MCF 10A (cell line): ENCODE data around the gene CIRBP. TPM values are rescaled to one million over a fixed set of nuclear protein-coding genes. Genes with fewer than 3 reads are reported as not detected.

Experiments
- BruUV-seq: library from RNA; stranded (reverse); fragments of 400-500 nt; replicated peaks from 2 replicates; lab custom pipeline; 2021; lab: Mats Ljungman, UMichigan
- CTCF ChIA-PET: fragments of 300-600 bp; sonication (Branson Sonifier 250); formaldehyde crosslinking; extraction: SDS; loops from one replicate; lab custom pipeline; 2021; ENCODE audit warnings: antibody characterized with exemption, inconsistent platforms; lab: Yijun Ruan, JAX
- POLR2A ChIA-PET: fragments of 300-600, 350-650 bp; sonication (Branson Sonifier 250); formaldehyde crosslinking; extraction: SDS; loops from one replicate; lab custom pipeline; 2020; ENCODE audit warnings: antibody characterized with exemption, inconsistent platforms; lab: Yijun Ruan, JAX
- DNase-seq: peaks from one replicate; pipeline ENCODE4 v3.0.0-alpha.2; 2018; ENCODE audit not compliant: unreplicated experiment
- H3K27ac Mint-ChIP-seq: one replicate; pipeline ENCODE4 v1.8.0; 2022; ENCODE audit warnings: mild to moderate bottlenecking, low read depth, mixed read lengths; ENCODE audit not compliant: unreplicated experiment
- H3K27me3 Mint-ChIP-seq: one replicate; pipeline ENCODE4 v1.8.0; 2022; ENCODE audit warnings: mixed read lengths; ENCODE audit not compliant: insufficient read depth, unreplicated experiment
- H3K36me3 Mint-ChIP-seq: one replicate; pipeline ENCODE4 v1.8.0; 2022; ENCODE audit warnings: mild to moderate bottlenecking, moderate library complexity, mixed read lengths; ENCODE audit not compliant: insufficient read depth, unreplicated experiment
- H3K4me1 Mint-ChIP-seq: one replicate; pipeline ENCODE4 v1.8.0; 2022; ENCODE audit warnings: mixed read lengths; ENCODE audit not compliant: insufficient read depth, unreplicated experiment
- H3K4me3 Mint-ChIP-seq: one replicate; pipeline ENCODE4 v1.8.0; 2022; ENCODE audit warnings: mild to moderate bottlenecking, moderate library complexity, mixed read lengths; ENCODE audit not compliant: unreplicated experiment
- H3K9me3 Mint-ChIP-seq: one replicate; pipeline ENCODE4 v1.8.0; 2022; ENCODE audit warnings: mixed read lengths; ENCODE audit not compliant: unreplicated experiment
- intact Hi-C: fragments of 100-400 bp; cut with micrococcal nuclease; formaldehyde crosslinking; loops from 2 replicates; pipeline ENCODE4 v1.14.1; 2022
- total RNA-seq: library from RNA; stranded (reverse); gene quantifications from 2 replicates; pipeline ENCODE4 v1.2.3, GENCODE V29; 2022
- TF ChIP-seq, protein P1 (sequence below): fragments of 200-600 bp; IDR thresholded peaks from one replicate; pipeline ENCODE4 v1.8.0; 2022; ENCODE audit warnings: antibody characterized with exemption, mild to moderate bottlenecking; ENCODE audit not compliant: unreplicated experiment

The CIRBP gene
- total RNA-seq, 1 experiment from 2014 or later, result 362 TPM

DNA sequence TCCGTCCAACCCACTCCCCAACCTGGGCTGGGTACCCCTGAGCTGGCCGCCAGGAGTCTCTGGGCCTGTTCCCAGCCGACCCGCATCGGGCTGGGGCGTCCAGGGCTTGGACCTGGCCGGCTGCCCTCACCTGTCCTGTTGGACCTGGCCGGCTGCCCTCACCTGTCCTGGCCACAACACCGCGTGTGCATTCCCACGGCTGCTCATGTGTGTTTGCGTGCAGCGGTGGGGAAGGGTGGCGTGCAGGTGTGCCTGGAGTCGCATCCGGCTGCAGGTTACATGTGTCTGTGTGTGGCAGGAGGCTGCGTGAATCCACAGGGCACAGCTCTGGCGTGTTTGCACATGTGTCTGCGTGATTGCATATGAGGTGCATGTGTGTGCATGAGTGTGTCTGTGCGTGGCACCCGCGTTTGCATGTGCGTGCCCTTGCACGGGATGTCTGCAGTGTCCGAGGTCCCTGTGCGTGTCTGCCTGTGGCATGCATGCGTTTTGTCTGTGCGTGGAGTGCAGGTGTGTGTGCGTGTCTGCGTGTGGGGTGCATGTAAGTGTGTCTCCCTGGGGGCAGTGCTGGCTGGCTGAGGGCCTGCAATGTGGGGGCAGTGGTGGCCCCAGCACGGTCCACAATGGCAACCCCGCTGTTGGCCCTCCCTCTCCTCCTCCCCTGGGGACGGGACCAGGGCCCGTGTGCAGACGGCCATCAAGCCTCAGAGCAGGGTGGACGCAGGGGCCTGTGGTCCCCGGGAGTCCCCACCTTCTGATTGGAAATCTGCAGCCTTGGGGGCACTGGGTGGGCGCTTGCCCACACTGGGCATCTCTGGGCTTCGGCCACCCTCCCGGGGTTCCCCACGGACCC lies 19.9 kb downstream of the CIRBP start:
- TF ChIP-seq, protein P1, sequence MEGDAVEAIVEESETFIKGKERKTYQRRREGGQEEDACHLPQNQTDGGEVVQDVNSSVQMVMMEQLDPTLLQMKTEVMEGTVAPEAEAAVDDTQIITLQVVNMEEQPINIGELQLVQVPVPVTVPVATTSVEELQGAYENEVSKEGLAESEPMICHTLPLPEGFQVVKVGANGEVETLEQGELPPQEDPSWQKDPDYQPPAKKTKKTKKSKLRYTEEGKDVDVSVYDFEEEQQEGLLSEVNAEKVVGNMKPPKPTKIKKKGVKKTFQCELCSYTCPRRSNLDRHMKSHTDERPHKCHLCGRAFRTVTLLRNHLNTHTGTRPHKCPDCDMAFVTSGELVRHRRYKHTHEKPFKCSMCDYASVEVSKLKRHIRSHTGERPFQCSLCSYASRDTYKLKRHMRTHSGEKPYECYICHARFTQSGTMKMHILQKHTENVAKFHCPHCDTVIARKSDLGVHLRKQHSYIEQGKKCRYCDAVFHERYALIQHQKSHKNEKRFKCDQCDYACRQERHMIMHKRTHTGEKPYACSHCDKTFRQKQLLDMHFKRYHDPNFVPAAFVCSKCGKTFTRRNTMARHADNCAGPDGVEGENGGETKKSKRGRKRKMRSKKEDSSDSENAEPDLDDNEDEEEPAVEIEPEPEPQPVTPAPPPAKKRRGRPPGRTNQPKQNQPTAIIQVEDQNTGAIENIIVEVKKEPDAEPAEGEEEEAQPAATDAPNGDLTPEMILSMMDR, result no peak
- ChIA-PET CTCF (no interaction called here), POLR2A (no interaction called here)
- H3K36me3 Mint-ChIP-seq, result no peaks in the 10 kb centered on the region
- H3K9me3 Mint-ChIP-seq, result no peaks in the 10 kb centered on the region
- H3K27me3 Mint-ChIP-seq, result peaks cover 34% of the 10 kb centered on the region
- no peak for DNase-seq
- BruUV-seq, result no TSS peak
- H3K4me3 Mint-ChIP-seq, result no peak overlapping the region
- H3K27ac Mint-ChIP-seq, result no peak overlapping the region
- H3K4me1 Mint-ChIP-seq, result peaks cover 5% of the 10 kb centered on the region
- intact Hi-C loops, result no loop called here

DNA sequence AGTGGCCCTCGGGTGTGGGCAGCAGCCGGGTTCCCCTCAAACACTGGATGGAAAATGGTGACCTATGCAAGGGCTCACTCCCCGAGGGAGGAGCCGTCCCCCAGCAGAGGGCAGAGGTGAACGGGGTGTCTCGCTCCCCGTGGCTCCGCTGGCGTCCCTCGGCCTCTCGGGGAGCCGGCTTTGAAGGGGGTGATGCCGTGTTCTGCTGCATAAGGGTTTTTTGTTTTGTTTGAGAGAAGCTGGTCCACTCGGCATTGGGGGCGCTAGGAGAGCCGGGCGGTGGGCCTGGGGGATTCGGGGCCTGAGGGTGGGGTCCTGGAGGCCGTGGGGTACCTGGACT lies 20.5 kb downstream of the CIRBP start:
- Mint-ChIP-seq H3K27ac (no peak overlapping the region), H3K36me3 (no peaks in the 10 kb centered on the region), H3K9me3 (no peaks in the 10 kb centered on the region), H3K27me3 (peaks cover 28% of the 10 kb centered on the region), H3K4me3 (no peak overlapping the region), H3K4me1 (peaks cover 5% of the 10 kb centered on the region)
- TF ChIP-seq, protein P1, result no peak
- no TSS peak for BruUV-seq
- CTCF ChIA-PET, result no interaction called here
- DNase-seq, result no peak
- intact Hi-C loops, result no loop called here
- POLR2A ChIA-PET, result no interaction called here

DNA sequence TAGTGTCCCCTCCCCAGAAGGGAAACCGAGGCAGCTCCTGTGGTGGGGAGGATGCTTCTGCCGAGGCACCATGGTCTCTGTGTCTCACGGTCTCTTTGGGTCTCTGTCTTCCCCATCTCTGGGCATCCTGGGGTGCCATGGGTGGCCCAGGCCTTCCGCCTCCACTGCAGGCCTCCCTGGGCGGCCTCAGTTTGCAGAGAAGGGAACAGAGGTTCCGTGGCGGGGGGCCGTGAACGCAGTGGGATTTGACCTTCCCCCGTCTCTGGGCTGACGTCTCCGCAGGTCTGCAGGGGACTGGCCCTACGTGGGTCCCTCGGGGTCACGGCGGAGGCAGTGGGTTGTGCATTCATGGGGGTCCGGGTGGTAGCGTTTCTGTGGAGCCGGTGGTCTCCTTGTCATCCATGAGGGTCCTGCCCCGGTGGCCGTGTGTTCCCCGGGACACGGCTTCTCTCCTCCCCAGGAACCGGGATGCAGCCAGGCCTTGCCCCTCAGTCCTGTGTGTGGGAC lies 21.1 kb downstream of the CIRBP start:
- TF ChIP-seq, protein P1, result no peak
- CTCF ChIA-PET, result no interaction called here
- Mint-ChIP-seq H3K9me3 (no peaks in the 10 kb centered on the region), H3K27ac (no peak overlapping the region), H3K27me3 (peaks cover 23% of the 10 kb centered on the region), H3K4me3 (no peak overlapping the region), H3K4me1 (peaks cover 5% of the 10 kb centered on the region), H3K36me3 (no peaks in the 10 kb centered on the region)
- no TSS peak for BruUV-seq
- intact Hi-C loops, result no loop called here
- POLR2A ChIA-PET, result no interaction called here
- no peak for DNase-seq

DNA sequence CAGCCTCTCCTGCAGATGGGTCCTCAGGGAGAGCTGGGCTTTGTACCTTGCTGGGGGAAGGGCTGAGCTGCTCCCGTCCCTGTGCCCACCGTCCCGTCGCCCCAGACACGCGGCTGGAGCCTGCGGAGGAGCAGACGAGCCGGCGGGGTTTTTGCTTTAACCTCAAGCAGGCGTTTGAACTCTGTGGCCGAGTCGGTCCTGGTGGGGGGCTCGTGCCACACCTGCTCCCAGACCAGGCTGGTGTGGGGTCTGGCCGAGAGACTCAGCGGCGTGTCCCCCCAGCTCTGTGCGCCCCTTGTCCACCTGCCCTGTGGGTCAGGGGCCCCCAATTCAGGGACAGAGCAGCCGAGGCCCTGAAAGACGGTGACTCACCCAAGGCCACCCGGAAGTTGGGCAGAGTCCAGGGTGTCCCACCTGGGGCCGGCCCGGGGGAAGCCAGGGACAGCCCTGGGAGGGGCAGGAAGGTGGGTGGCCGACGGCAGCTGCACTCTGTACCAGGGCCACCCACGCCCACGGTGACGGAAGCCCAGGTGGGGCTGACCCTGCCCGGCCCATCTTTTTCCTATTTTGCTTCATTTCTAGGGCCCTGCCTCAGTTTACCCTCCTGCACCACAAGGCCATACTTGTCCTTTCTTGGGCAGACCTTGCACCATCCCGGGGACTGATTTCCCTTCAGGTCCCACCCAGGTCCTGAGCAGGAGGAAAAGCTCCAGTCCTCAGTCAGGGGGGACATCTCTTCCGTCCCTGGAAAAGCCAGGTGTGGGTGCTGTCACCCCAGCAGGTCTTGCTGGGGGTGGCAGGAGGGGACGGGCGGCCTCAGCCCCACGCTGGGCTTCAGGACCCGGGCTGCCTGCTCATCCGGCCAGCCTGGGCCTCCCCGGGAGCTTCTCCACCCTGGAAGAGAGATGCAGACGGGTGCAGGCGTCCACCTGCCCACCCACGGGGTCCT lies 21.8 kb downstream of the CIRBP start:
- peaks cover 5% of the 10 kb centered on the region for H3K4me1 Mint-ChIP-seq
- H3K27ac Mint-ChIP-seq, result no peak overlapping the region
- ChIA-PET POLR2A (interaction anchor here (0.5 kb wide), 1 partner anchor 70 kb away, joined by 3 read pairs; no protein-coding TSS in a partner anchor), CTCF (no interaction called here)
- peaks cover 21% of the 10 kb centered on the region for H3K27me3 Mint-ChIP-seq
- TF ChIP-seq, protein P1, result no peak
- H3K9me3 Mint-ChIP-seq, result no peaks in the 10 kb centered on the region
- no TSS peak for BruUV-seq
- no peak for DNase-seq
- H3K4me3 Mint-ChIP-seq, result no peak overlapping the region
- no peaks in the 10 kb centered on the region for H3K36me3 Mint-ChIP-seq
- intact Hi-C loops, result no loop called here
